Measurements from ENCODE around the gene BTBD7. TPM values are rescaled to one million over a fixed set of nuclear protein-coding genes. Genes with fewer than 3 reads are reported as not detected.
"Not testable (repeated sequence)": the region's sequence is repeated elsewhere in the genome, so short reads cannot be mapped to it uniquely, and the experiment has no call there.

The BTBD7 gene
- total RNA-seq, 1 experiment from 2014 or later, result 24.7 TPM

GRCh38 chr14:93368996-93369712 lies 36.3 kb upstream of the BTBD7 start:
- ATAC-seq, result no peak
- in situ Hi-C loops (cut with HindIII; ENCODE audit: low pct_unique_long_range_greater_than_20kb, low sequenced_read_pairs), result no loop called here

GRCh38 chr14:93354873-93355272 lies 22.0 kb upstream of the BTBD7 start:
- intact Hi-C loops (cut with micrococcal nuclease; ENCODE audit: unreplicated experiment); H3K4me1 ChIP-seq (ENCODE audit: control insufficient read depth, insufficient read depth, low read length); CTCF ChIA-PET; H3K9me3 ChIP-seq (ENCODE audit: control insufficient read depth, insufficient read depth, low read depth, low read length); POLR2A ChIA-PET; in situ Hi-C loops (cut with HindIII; ENCODE audit: low pct_unique_long_range_greater_than_20kb, low sequenced_read_pairs); H3K27me3 ChIP-seq (ENCODE audit: control insufficient read depth, insufficient read depth, low read length); ATAC-seq; BruUV-seq (replicated peaks); H3K36me3 ChIP-seq (ENCODE audit: control insufficient read depth, insufficient read depth, low read length); DNase-seq (ENCODE audit: low read depth, low spot score); H3K4me3 ChIP-seq (ENCODE audit: low read depth in 2 of 2, low read length in 2 of 2); H3K27ac ChIP-seq (ENCODE audit: low read length): not testable (repeated sequence)

More at GRCh38 chr14:93368996-93369712, 36.3 kb upstream of the BTBD7 start:
- no TSS peak for BruUV-seq (replicated peaks)
- TF ChIP-seq TCF7L2 (IDR thresholded peaks at IDR 0.05; ENCODE audit: low read depth, low read length), result no peak
- no peak for TF ChIP-seq SIN3A (IDR thresholded peaks at IDR 0.05; ENCODE audit: borderline replicate concordance, insufficient read depth, low read depth, low read length)
- no peak for TF ChIP-seq REST (IDR thresholded peaks at IDR 0.05; ENCODE audit: insufficient read depth in 1 of 2, low read depth in 2 of 2, low read length in 1 of 2)
- TF ChIP-seq POLR2AphosphoS5 (IDR thresholded peaks at IDR 0.05; ENCODE audit: low read depth, low read length), result no peak
- TF ChIP-seq CTCF (IDR thresholded peaks at IDR 0.05), result no peak
- ChIA-PET POLR2A (no interaction called here), CTCF (no interaction called here)
- H3K36me3 ChIP-seq (ENCODE audit: control insufficient read depth, insufficient read depth, low read length), result no peaks in the 10 kb centered on the region
- no peaks in the 10 kb centered on the region for H3K27me3 ChIP-seq (ENCODE audit: control insufficient read depth, insufficient read depth, low read length)
- H3K9me3 ChIP-seq (ENCODE audit: control insufficient read depth, insufficient read depth, low read depth, low read length), result no peaks in the 10 kb centered on the region
- intact Hi-C loops (cut with micrococcal nuclease; ENCODE audit: unreplicated experiment), result no loop called here
- H3K27ac ChIP-seq (ENCODE audit: low read length), result no peak overlapping the region
- H3K4me1 ChIP-seq (ENCODE audit: control insufficient read depth, insufficient read depth, low read length), result no peaks in the 10 kb centered on the region
- no peak overlapping the region for H3K4me3 ChIP-seq (ENCODE audit: low read depth in 2 of 2, low read length in 2 of 2)
- no peak for DNase-seq (ENCODE audit: low read depth, low spot score)

GRCh38 chr14:93348292-93348691 lies 15.5 kb upstream of the BTBD7 start:
- in situ Hi-C loops (cut with HindIII; ENCODE audit: low pct_unique_long_range_greater_than_20kb, low sequenced_read_pairs) (no loop called here), intact Hi-C loops (cut with micrococcal nuclease; ENCODE audit: unreplicated experiment) (no loop called here)
- ATAC-seq, result no peak
- CTCF ChIA-PET, result no interaction called here
- POLR2A ChIA-PET, result no interaction called here
- Histone ChIP-seq H3K4me3 (ENCODE audit: low read depth in 2 of 2, low read length in 2 of 2) (no peak overlapping the region), H3K27ac (ENCODE audit: low read length) (no peak overlapping the region), H3K36me3 (ENCODE audit: control insufficient read depth, insufficient read depth, low read length) (no peaks in the 10 kb centered on the region), H3K9me3 (ENCODE audit: control insufficient read depth, insufficient read depth, low read depth, low read length) (no peaks in the 10 kb centered on the region), H3K27me3 (ENCODE audit: control insufficient read depth, insufficient read depth, low read length) (no peaks in the 10 kb centered on the region), H3K4me1 (ENCODE audit: control insufficient read depth, insufficient read depth, low read length) (no peaks in the 10 kb centered on the region)
- no TSS peak for BruUV-seq (replicated peaks)
- DNase-seq (ENCODE audit: low read depth, low spot score), result no peak
- TF ChIP-seq CTCF (IDR thresholded peaks at IDR 0.05), result no peak
- no peak for TF ChIP-seq POLR2AphosphoS5 (IDR thresholded peaks at IDR 0.05; ENCODE audit: low read depth, low read length)
- no peak for TF ChIP-seq REST (IDR thresholded peaks at IDR 0.05; ENCODE audit: insufficient read depth in 1 of 2, low read depth in 2 of 2, low read length in 1 of 2)
- no peak for TF ChIP-seq SIN3A (IDR thresholded peaks at IDR 0.05; ENCODE audit: borderline replicate concordance, insufficient read depth, low read depth, low read length)
- no peak for TF ChIP-seq TCF7L2 (IDR thresholded peaks at IDR 0.05; ENCODE audit: low read depth, low read length)

Measured in Panc1 (cell line).